HEK293 (cell line): Measurements from ENCODE around the gene ZFP1.

Experiments
- CTCF ChIP-seq: fragments of 450-650 bp; formaldehyde crosslinking; IDR thresholded peaks from 2 replicates; pipeline ENCODE4 v1.5.1; 2016; ENCODE audit warnings: missing biosample characterization, missing genetic modification characterization
- HOXC10 ChIP-seq: sonication (generic); formaldehyde crosslinking; IDR thresholded peaks from 2 replicates; pipeline ENCODE4 v1.8.1; 2023; ENCODE audit warnings: mild to moderate bottlenecking, missing genetic modification reagents
- KLF9 ChIP-seq: fragments of 450-650 bp; formaldehyde crosslinking; IDR thresholded peaks from 2 replicates; pipeline ENCODE4 v1.5.1; 2016; ENCODE audit warnings: missing biosample characterization, missing genetic modification characterization, low read depth
- ZBTB20 ChIP-seq: fragments of 450-650 bp; formaldehyde crosslinking; IDR thresholded peaks from 2 replicates; pipeline ENCODE4 v1.5.1; 2016; ENCODE audit warnings: missing biosample characterization, missing genetic modification characterization
- ZNF133 ChIP-seq: fragments of 450-650 bp; formaldehyde crosslinking; IDR thresholded peaks from 2 replicates; pipeline ENCODE4 v1.5.1; 2016; ENCODE audit warnings: missing biosample characterization, missing genetic modification characterization
- ZNF274 ChIP-seq, 2 experiments: fragments of 200-500 bp in 1 of 2; fragments of 450-650 bp in 1 of 2; sonication (Bioruptor generic) in 1 of 2; formaldehyde crosslinking in 1 of 2; IDR thresholded peaks; 2 replicates each; pipeline versions ENCODE4 v1.5.1 to v1.6.1; 2014 to 2016; ENCODE audit warnings: borderline replicate concordance in 1 of 2, inconsistent platforms in 1 of 2, low read length in 1 of 2, missing biosample characterization in 1 of 2, missing genetic modification characterization in 1 of 2
- ZNF335 ChIP-seq: fragments of 450-650 bp; formaldehyde crosslinking; conservative IDR thresholded peaks from 2 replicates; pipeline ENCODE4 v1.5.1; 2016; ENCODE audit warnings: missing biosample characterization, missing genetic modification characterization
- ZNF600 ChIP-seq: fragments of 450-650 bp; formaldehyde crosslinking; IDR thresholded peaks from 2 replicates; pipeline ENCODE4 v1.5.1; 2016; ENCODE audit warnings: missing biosample characterization, missing genetic modification characterization

GRCh38 chr16:75113541-75114121 is 34.7 kb upstream of the ZFP1 start:
- no peak for TF ChIP-seq ZBTB20 (tag by site-specific recombination)
- no peak for TF ChIP-seq CTCF (tag by site-specific recombination)
- TF ChIP-seq ZNF600 = no peak
- no peak for TF ChIP-seq ZNF335
- TF ChIP-seq ZNF274 (IDR thresholded peaks at IDR 0.05; ENCODE audit: low read length) = no peak
- no peak for TF ChIP-seq ZNF274 (tag by site-specific recombination; IDR thresholded peaks at IDR 0.05; ENCODE audit: borderline replicate concordance)
- TF ChIP-seq HOXC10 (CRISPR knock-in tag) = no peak
- TF ChIP-seq KLF9 (tag by site-specific recombination) = no peak
- TF ChIP-seq ZNF133 (tag by site-specific recombination) = no peak
